KG1 (cell line): ENCODE measurements around the gene CELA3A.
"Not testable (repeated sequence)": the region's sequence is repeated elsewhere in the genome, so short reads cannot be mapped to it uniquely, and the experiment has no call there.

Source experiments
- DNase-seq: peaks from one replicate; lab custom pipeline; 2025; lab: John Stamatoyannopoulos, UW

The CELA3A gene

GRCh38 chr1:22001409-22001808 lies at the start of gene CELA3A:
CELA3A (plus strand) TSS chr1:22001657; CDS start chr1:22001675, 18 bp downstream.
- DNase-seq = no peak

DNA sequence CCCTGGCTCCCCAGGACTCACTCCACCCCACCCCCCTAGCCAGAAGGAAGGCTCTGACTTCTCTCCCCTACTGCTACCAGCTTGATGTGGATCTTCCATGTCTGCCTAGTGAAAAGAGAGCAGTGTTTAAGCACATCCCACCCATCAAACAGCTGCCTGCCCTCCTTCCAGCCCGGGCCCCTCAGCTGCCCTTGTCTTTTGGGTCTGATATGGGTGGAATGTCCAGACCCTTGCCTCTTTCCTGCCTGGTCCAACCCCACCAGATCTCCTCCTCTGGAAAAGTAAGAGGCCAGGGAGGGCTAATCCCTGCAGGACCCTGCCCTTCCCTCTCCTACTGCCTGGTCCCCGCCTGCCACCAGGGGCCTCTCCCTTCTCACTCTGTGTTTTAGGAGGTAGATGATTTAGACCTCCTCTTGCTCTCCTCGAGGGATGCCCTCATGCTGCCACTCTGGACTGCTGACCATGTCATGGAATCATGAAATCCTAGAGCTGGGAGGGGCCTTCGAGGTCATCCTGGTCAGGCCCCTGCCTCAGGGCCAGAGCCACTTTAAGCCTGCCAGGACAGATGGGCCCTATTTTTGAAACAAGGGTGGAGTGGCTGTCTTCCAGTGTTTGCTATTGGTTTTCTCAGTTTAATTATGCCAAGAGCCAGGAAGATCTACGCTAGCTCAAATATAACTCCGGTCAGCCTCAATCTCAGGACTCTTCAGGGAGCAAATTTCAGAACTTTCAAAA lies 48.5 kb upstream of the CELA3A start:
- DNase-seq = no peak

- no peak for DNase-seq
Observed at GRCh38 chr1:21955058-21955457, 46.4 kb upstream of the CELA3A start.

GRCh38 chr1:21955501-21956281 lies 45.8 kb upstream of the CELA3A start:
- no peak for DNase-seq

DNA sequence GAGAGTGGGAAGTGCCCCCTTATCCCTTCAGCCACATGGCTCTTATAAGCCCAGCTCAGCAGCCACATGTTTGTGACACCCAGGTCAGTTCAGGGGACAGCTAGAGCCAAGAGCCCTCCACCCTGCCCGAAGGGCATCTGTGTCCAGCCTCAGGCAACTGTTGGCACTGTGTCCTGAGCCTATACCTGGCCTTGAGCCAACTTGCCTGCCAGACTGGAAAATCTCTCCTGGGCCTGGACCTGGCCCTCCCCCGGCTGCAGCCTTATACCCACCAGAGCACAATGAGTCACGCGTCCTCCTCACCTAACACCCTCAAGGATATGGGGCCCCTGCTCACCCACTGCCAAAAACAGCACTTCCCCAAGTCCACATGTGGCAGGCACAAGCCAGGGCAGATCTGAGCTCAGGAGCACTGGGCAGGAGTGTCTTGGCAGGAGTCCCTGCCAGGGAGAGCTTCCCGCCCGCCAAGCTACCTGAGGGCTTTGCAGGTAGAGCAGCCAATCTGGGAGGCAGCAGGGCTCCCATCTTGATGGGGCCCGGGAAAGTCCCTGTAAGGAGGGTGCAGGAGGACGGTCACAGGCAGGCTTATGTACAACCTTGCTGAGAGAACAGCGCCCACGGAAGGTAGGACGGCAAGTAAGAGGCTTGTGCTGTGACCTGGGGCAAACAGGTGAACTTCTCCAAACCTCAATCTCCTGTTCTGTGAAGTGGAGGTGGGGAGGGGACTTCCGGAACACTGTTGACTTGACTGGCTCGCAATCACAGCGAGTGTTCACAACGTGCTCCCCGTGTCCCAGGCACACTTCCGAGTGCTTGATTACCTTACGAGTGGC lies 44.5 kb upstream of the CELA3A start:
- DNase-seq = no peak

DNA sequence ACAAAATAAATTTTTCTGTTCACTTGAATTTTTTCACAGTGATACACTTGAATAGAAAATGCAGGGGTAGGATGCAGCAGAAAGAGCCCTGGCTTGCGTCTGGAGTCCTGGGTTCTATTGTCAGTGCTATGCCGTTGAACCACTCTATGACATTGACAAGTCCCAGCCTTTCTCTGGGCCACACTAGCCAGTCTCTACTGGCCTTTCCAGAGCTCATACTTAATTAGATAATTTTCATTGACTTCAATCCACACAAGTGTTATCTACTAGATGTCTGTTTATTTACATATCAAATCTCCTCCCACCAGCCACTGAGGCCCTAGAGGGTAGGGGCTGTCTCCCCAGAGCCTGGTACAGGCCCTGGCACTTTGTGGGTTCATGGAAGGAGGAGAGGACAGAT lies 40.1 kb upstream of the CELA3A start:
- DNase-seq = no peak

DNA sequence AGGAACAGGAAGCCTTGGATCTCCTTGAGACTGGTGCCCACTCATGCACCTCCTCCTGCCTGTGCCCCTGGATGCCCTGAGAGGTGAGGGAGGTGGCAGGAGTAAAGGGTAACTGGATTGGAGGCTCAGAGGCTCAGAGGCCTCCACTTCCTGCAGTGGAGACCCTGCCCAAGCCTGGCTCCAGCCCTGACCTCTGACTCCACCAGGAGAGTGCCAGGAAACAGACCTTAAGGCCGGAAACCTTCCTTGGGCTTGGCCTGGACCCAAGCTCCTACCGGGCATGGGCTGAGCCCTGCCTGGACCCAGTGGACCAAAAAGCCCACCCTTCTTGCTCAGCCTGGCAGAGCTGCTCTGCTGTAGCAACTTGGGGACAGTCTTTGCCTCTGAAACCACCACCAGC lies 39.7 kb upstream of the CELA3A start:
- DNase-seq = no peak

DNA sequence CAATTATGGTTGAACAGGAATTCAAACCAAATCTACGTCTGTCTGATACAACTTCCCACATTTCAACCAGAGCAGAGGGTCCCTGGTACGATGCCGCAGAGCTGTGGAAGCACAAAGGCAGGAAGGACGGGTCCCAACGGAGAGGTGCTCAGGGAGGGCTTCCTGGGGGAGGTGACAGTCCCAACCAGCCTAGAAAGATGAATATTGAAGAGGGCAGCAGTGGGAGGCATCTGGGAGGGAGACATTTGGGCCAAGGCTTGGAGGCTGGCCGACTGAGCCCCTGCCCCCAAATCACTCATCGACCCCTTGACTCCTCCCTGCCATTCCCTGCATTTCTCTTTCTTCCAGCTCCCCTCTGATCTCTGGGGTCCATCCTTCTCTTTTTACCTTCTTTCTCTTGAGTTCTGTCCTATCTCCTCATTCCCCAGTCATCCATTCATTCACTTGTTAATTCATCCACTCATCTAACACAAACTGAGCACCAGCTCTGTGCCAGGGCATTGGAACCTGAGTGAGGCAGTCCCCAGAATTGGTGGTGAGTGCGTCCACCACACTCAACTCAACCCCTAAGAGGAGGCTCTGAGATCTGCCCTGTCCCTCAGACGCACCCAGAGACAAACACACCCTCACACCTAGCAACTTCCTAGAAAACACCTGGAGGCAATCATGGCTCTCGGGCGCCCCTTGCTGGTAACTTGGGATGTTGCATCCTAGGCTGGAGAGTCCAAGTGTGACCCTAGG lies 37.8 kb upstream of the CELA3A start:
- peak; percentile 51 for DNase-seq

GRCh38 chr1:21966247-21967000 lies 35.0 kb upstream of the CELA3A start:
- DNase-seq = no peak

- not testable (repeated sequence) for DNase-seq
Observed at GRCh38 chr1:21967216-21967615, 34.2 kb upstream of the CELA3A start.

- not testable (repeated sequence) for DNase-seq
Observed at GRCh38 chr1:21969066-21969465, 32.4 kb upstream of the CELA3A start.

GRCh38 chr1:21970523-21970922 lies 30.9 kb upstream of the CELA3A start:
- not testable (repeated sequence) for DNase-seq

GRCh38 chr1:21972973-21973441 lies 28.4 kb upstream of the CELA3A start:
- not testable (repeated sequence) for DNase-seq

DNA sequence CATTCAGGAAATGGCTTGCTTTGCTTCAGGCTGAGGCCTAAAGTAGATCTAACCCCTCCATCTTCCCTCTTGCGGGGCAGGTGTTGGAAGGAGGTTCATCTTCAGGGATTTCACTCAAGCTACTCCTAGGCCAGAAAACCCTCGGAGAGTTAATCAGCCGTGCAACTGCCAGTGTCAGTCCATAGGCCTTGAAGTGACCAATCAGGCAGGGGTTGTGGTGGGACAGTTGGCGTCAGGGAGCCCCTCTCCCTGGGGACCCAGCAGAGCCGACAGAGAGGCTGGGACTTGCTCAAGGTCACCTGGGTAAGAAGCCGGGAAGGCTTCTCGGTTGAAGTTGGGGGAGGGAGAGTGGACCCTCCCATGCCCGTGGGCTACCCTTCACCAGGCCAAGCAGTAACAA lies 27.5 kb upstream of the CELA3A start:
- not testable (repeated sequence) for DNase-seq

GRCh38 chr1:21974699-21975098 lies 26.8 kb upstream of the CELA3A start:
- DNase-seq = not testable (repeated sequence)

- DNase-seq = not testable (repeated sequence)
Observed at GRCh38 chr1:21975296-21975695, 26.2 kb upstream of the CELA3A start.

DNA sequence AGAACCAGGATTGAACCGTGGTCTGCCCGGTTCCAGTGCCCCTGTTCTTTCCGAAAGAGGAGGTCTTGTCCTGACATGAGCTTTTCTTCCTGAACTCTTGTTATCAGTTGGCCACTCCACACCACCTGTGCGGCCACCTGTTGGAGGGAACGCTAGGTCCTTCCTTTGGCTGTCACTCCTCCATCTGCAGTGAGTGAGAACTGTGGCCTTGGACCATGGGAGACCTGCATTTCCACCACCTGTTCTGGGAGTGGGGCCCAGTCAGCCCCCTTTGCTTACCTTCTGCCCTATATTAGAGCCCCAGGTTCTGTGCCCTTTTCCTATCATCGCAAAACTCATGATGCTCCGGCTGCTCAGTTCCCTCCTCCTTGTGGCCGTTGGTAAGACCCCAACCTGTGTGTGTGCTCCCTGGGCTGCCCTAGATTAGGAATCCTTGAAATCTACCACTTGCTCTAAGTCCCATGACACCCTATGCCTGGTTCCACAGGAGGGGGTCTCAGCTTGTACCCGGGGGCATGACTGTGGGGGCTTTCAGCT lies 24.7 kb upstream of the CELA3A start, which contains the start of gene CELA3B:
TSS of gene CELA3B (plus strand) at position 320 of the 537 bp plus-strand sequence. CDS start at position 338, 18 bp downstream.
- not testable (repeated sequence) for DNase-seq

- not testable (repeated sequence) for DNase-seq
Observed at GRCh38 chr1:21978209-21978608, 23.2 kb upstream of the CELA3A start.

- not testable (repeated sequence) for DNase-seq
Observed at GRCh38 chr1:21980515-21981220, 20.8 kb upstream of the CELA3A start.

- not testable (repeated sequence) for DNase-seq
Observed at GRCh38 chr1:21981253-21981652, 20.2 kb upstream of the CELA3A start.
